ENCODE data around the gene ZIC1. TPM values are rescaled to one million over a fixed set of nuclear protein-coding genes. Genes with fewer than 3 reads are reported as not detected.

ZIC1 gene
- total RNA-seq, 1 donor: not detected

DNA sequence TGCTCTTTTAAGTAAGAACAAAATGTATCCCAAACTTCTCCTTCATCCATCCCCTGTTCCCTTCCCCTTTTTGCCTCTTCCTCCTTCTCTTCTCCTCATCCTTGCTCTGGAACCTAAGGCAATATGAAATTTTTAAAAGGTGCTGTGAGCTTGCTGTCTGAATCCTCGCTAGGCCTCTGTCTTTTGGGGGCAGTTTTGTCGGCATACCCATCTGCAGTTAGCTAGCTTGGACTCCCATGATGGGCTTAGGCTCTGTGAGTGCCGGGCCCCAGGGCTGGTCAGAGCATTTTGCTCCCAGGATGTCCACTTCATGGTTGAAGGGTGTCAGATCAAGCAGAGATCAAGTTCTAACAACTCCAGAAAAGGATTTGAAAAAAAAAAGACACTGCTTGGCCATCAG lies 18.6 kb downstream of the ZIC1 start:
- DNase-seq (ENCODE audit: low read depth): no peak

DNA sequence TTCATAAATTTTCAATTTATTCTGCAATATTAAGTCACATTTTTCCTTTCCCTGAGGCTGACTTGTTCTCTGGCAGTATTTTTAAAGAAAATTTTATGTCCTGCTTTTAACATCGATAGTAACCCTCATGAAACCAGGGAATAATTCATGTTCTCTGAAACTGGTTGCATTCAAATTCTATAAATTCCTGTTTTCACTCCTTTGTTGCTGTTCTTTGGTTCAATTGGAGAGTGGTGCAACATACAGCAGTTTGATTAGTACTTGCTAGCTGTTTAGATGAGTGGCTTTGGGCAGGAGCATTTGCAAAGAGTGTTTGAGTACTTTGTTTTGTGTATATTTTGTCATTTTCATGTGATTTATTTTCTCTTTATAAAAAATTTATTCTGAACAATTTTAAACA lies 19.2 kb downstream of the ZIC1 start:
- TF ChIP-seq, protein P1, sequence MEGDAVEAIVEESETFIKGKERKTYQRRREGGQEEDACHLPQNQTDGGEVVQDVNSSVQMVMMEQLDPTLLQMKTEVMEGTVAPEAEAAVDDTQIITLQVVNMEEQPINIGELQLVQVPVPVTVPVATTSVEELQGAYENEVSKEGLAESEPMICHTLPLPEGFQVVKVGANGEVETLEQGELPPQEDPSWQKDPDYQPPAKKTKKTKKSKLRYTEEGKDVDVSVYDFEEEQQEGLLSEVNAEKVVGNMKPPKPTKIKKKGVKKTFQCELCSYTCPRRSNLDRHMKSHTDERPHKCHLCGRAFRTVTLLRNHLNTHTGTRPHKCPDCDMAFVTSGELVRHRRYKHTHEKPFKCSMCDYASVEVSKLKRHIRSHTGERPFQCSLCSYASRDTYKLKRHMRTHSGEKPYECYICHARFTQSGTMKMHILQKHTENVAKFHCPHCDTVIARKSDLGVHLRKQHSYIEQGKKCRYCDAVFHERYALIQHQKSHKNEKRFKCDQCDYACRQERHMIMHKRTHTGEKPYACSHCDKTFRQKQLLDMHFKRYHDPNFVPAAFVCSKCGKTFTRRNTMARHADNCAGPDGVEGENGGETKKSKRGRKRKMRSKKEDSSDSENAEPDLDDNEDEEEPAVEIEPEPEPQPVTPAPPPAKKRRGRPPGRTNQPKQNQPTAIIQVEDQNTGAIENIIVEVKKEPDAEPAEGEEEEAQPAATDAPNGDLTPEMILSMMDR (IDR thresholded peaks at IDR 0.05; ENCODE audit: insufficient read depth, low read depth, low read length): no peak
- DNase-seq (ENCODE audit: low read depth): no peak
- no peak overlapping the region for H3K4me3 ChIP-seq (ENCODE audit: low read depth, low read length)

More for the DNA sequence above, 18.6 kb downstream of the ZIC1 start:
- TF ChIP-seq, protein P1 (IDR thresholded peaks at IDR 0.05; ENCODE audit: insufficient read depth, low read depth, low read length): no peak
- H3K4me3 ChIP-seq (ENCODE audit: low read depth, low read length): no peak overlapping the region

GRCh38 chr3:147428754-147429153 lies 19.6 kb downstream of the ZIC1 start:
- H3K4me3 ChIP-seq (ENCODE audit: low read depth, low read length): no peak overlapping the region
- DNase-seq (ENCODE audit: low read depth): no peak
- TF ChIP-seq, protein P1 (IDR thresholded peaks at IDR 0.05; ENCODE audit: insufficient read depth, low read depth, low read length): no peak

GRCh38 chr3:147431751-147432150 lies 22.6 kb downstream of the ZIC1 start:
- DNase-seq (ENCODE audit: low read depth): no peak
- no peak overlapping the region for H3K4me3 ChIP-seq (ENCODE audit: low read depth, low read length)
- TF ChIP-seq, protein P1 (IDR thresholded peaks at IDR 0.05; ENCODE audit: insufficient read depth, low read depth, low read length): no peak

GRCh38 chr3:147447224-147447623 lies 38.1 kb downstream of the ZIC1 start:
- no peak overlapping the region for H3K4me3 ChIP-seq (ENCODE audit: low read depth, low read length)
- DNase-seq (ENCODE audit: low read depth): no peak
- TF ChIP-seq, protein P1 (IDR thresholded peaks at IDR 0.05; ENCODE audit: insufficient read depth, low read depth, low read length): no peak

DNA sequence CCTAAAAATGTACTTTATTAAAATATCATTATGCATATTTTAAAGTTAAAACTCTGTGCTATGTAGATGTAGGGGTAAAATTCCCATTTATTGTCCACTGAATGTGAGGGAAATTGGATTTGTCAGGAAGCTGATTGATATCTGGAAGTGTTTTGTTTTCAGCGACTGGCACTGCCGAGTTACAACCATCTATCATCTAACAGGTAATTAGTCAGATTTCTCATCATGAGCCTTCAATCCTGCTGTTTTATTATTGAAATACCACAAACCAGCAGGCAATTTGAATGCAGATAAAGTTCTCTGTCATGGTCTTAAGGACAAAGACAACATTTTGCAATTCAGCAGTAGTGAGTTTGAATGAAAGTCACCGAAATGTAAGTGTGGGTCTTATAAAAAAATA lies 40.5 kb downstream of the ZIC1 start:
- no peak for DNase-seq (ENCODE audit: low read depth)
- TF ChIP-seq, protein P1 (IDR thresholded peaks at IDR 0.05; ENCODE audit: insufficient read depth, low read depth, low read length): no peak
- H3K4me3 ChIP-seq (ENCODE audit: low read depth, low read length): no peak overlapping the region

- TF ChIP-seq, protein P1 (IDR thresholded peaks at IDR 0.05; ENCODE audit: insufficient read depth, low read depth, low read length): no peak
- no peak for DNase-seq (ENCODE audit: low read depth)
- H3K4me3 ChIP-seq (ENCODE audit: low read depth, low read length): no peak overlapping the region
These were observed 50.0 kb downstream of the ZIC1 start for GRCh38 chr3:147458995-147459704.
